ENCODE measurements around the gene EPHA7.

DNA sequence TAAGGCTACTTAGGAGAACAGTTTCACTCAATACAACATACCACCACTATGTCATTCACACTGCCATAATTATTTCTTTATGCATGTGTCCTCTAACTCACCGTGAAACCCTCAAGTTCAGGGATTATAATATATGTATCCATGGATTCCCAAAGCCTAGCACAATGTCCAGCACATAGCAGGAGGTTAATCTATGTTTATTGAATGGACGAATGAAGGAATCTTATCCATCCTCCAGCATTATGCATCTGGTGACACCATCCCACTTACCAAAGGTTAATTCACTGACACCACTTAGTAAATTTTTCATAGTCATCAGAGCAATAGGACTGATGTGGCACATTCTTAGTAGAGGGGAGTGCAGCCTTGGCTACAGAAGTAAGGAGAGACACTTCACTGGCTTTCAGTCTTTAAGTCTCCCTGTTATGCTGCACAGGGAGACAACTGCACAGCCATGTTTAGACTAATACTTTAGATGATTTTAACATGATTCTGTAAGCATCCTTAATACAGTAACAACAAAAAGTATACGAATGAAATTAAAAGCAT is 49.7 kb downstream of the EPHA7 start:
- TF ChIP-seq CTCF (IDR thresholded peaks at IDR 0.05) (no peak), POLR2A (IDR thresholded peaks at IDR 0.05) (no peak)

All from body of pancreas (tissue), 4 donors.